DMS79 (cell line): ENCODE data around the gene USP32.
A peak's percentile ranks its signal among the peaks of the same experiment; 100 is the strongest.
"Not testable (repeated sequence)": the region's sequence is repeated elsewhere in the genome, so short reads cannot be mapped to it uniquely, and the experiment has no call there.

Source experiments
- DNase-seq: peaks from one replicate; lab custom pipeline; 2025; lab: John Stamatoyannopoulos, UW

USP32 gene

GRCh38 chr17:60410001-60410400 is 18.1 kb upstream of the USP32 start:
- DNase-seq = no peak

GRCh38 chr17:60406887-60407286 is 15.0 kb upstream of the USP32 start:
- DNase-seq = no peak

GRCh38 chr17:60403962-60404361 is 12.0 kb upstream of the USP32 start:
- DNase-seq = no peak

- DNase-seq = no peak
Observed at GRCh38 chr17:60403523-60403810, 11.5 kb upstream of the USP32 start.

GRCh38 chr17:60401819-60402218 is 9.9 kb upstream of the USP32 start:
- DNase-seq = no peak

- no peak for DNase-seq
Observed at GRCh38 chr17:60398227-60398959, 6.5 kb upstream of the USP32 start.

- no peak for DNase-seq
Observed at GRCh38 chr17:60396412-60396811, 4.5 kb upstream of the USP32 start.

GRCh38 chr17:60395508-60396065 is 3.7 kb upstream of the USP32 start:
- DNase-seq = no peak

GRCh38 chr17:60393840-60394723 is 2.1 kb upstream of the USP32 start:
- DNase-seq = no peak

- peak; percentile 6 for DNase-seq
Observed at GRCh38 chr17:60392845-60393702, 1.1 kb upstream of the USP32 start.

GRCh38 chr17:60391471-60392041 is 377 bp downstream of the USP32 start:
- DNase-seq = peak; percentile 63

- no peak for DNase-seq
Observed at GRCh38 chr17:60390925-60391470, 935 bp downstream of the USP32 start.

GRCh38 chr17:60390186-60390585 is 1.7 kb downstream of the USP32 start:
- DNase-seq = no peak

- no peak for DNase-seq
Observed at GRCh38 chr17:60388742-60389141, 3.2 kb downstream of the USP32 start.

- DNase-seq = no peak
Observed at GRCh38 chr17:60387666-60388065, 4.3 kb downstream of the USP32 start.

- DNase-seq = no peak
Observed at GRCh38 chr17:60386147-60387058, 5.5 kb downstream of the USP32 start.

- DNase-seq = not testable (repeated sequence)
Observed at GRCh38 chr17:60384921-60385320, 7.0 kb downstream of the USP32 start.

GRCh38 chr17:60383379-60383778 is 8.6 kb downstream of the USP32 start:
- DNase-seq = no peak

GRCh38 chr17:60381958-60382357 is 10.0 kb downstream of the USP32 start:
- DNase-seq = no peak

GRCh38 chr17:60379461-60379860 is 12.5 kb downstream of the USP32 start:
- not testable (repeated sequence) for DNase-seq
